Kidney glomerular epithelial cell (primary cell): ENCODE measurements around the gene TMEM231.

Experiments
- DNase-seq: peaks from one replicate; lab custom pipeline; 2025; lab: John Stamatoyannopoulos, UW

Gene TMEM231

GRCh38 chr16:75488322-75488721 lies 67.7 kb downstream of the TMEM231 start:
- DNase-seq: no peak
